ENCODE measurements around the gene TRAF7. TPM values are rescaled to one million over a fixed set of nuclear protein-coding genes. Genes with fewer than 3 reads are reported as not detected.
"Not testable (repeated sequence)": the region's sequence is repeated elsewhere in the genome, so short reads cannot be mapped to it uniquely, and the experiment has no call there.

Gene TRAF7
- total RNA-seq, 1 donor from 2014 or later, result 82.2 TPM

- H3K9me3 Mint-ChIP-seq, result no peaks in the 10 kb centered on the region
Measured at GRCh38 chr16:2122429-2122828, 33.2 kb upstream of the TRAF7 start.

GRCh38 chr16:2122934-2123683 is 32.5 kb upstream of the TRAF7 start:
- peaks cover 15% of the 10 kb centered on the region for H3K4me1 Mint-ChIP-seq
- DNase-seq (ENCODE audit: low read depth, low spot score); H3K4me3 Mint-ChIP-seq; H3K27ac Mint-ChIP-seq (ENCODE audit: unreplicated experiment); H3K27me3 Mint-ChIP-seq (ENCODE audit: low read depth); H3K36me3 Mint-ChIP-seq (ENCODE audit: low read depth); H3K9me3 Mint-ChIP-seq: not testable (repeated sequence)

More at GRCh38 chr16:2122429-2122828, 33.2 kb upstream of the TRAF7 start:
- Mint-ChIP-seq H3K27ac (ENCODE audit: unreplicated experiment) (no peak overlapping the region), H3K36me3 (ENCODE audit: low read depth) (no peaks in the 10 kb centered on the region), H3K4me1 (peaks cover 15% of the 10 kb centered on the region), H3K27me3 (ENCODE audit: low read depth) (no peaks in the 10 kb centered on the region), H3K4me3 (no peak overlapping the region)
- DNase-seq (ENCODE audit: low read depth, low spot score), result no peak
- TF ChIP-seq CTCF (conservative IDR thresholded peaks at IDR 0.05), result no peak

GRCh38 chr16:2123706-2124376 is 31.7 kb upstream of the TRAF7 start:
- not testable (repeated sequence) for H3K36me3 Mint-ChIP-seq (ENCODE audit: low read depth); H3K4me3 Mint-ChIP-seq; H3K27me3 Mint-ChIP-seq (ENCODE audit: low read depth); H3K9me3 Mint-ChIP-seq; H3K27ac Mint-ChIP-seq (ENCODE audit: unreplicated experiment); DNase-seq (ENCODE audit: low read depth, low spot score)
- peaks cover 19% of the 10 kb centered on the region for H3K4me1 Mint-ChIP-seq

GRCh38 chr16:2124377-2124693 is 31.2 kb upstream of the TRAF7 start:
- not testable (repeated sequence) for H3K27ac Mint-ChIP-seq (ENCODE audit: unreplicated experiment); H3K27me3 Mint-ChIP-seq (ENCODE audit: low read depth); H3K4me3 Mint-ChIP-seq; H3K36me3 Mint-ChIP-seq (ENCODE audit: low read depth); H3K9me3 Mint-ChIP-seq; DNase-seq (ENCODE audit: low read depth, low spot score)
- H3K4me1 Mint-ChIP-seq, result peaks cover 19% of the 10 kb centered on the region

- H3K4me1 Mint-ChIP-seq, result peaks cover 19% of the 10 kb centered on the region
- peak; percentile 37 for DNase-seq (ENCODE audit: low read depth, low spot score)
- peak overlapping the region; percentile 94 for H3K27ac Mint-ChIP-seq (ENCODE audit: unreplicated experiment)
- H3K4me3 Mint-ChIP-seq, result peak overlapping the region; percentile 74
- not testable (repeated sequence) for H3K36me3 Mint-ChIP-seq (ENCODE audit: low read depth); H3K9me3 Mint-ChIP-seq; H3K27me3 Mint-ChIP-seq (ENCODE audit: low read depth)
Measured at GRCh38 chr16:2124694-2125444, 30.7 kb upstream of the TRAF7 start.

- not testable (repeated sequence) for DNase-seq (ENCODE audit: low read depth, low spot score); H3K27me3 Mint-ChIP-seq (ENCODE audit: low read depth); H3K36me3 Mint-ChIP-seq (ENCODE audit: low read depth); H3K9me3 Mint-ChIP-seq
- H3K4me1 Mint-ChIP-seq, result peaks cover 19% of the 10 kb centered on the region
- H3K27ac Mint-ChIP-seq (ENCODE audit: unreplicated experiment), result peak overlapping the region; percentile 94
- H3K4me3 Mint-ChIP-seq, result peak overlapping the region; percentile 74
Measured at GRCh38 chr16:2125609-2126008, 30.0 kb upstream of the TRAF7 start.

- not testable (repeated sequence) for H3K36me3 Mint-ChIP-seq (ENCODE audit: low read depth); H3K27me3 Mint-ChIP-seq (ENCODE audit: low read depth); H3K4me3 Mint-ChIP-seq; DNase-seq (ENCODE audit: low read depth, low spot score); H3K27ac Mint-ChIP-seq (ENCODE audit: unreplicated experiment); H3K9me3 Mint-ChIP-seq
- H3K4me1 Mint-ChIP-seq, result peaks cover 19% of the 10 kb centered on the region
Measured at GRCh38 chr16:2126161-2126743, 29.3 kb upstream of the TRAF7 start.

GRCh38 chr16:2126928-2127556 is 28.5 kb upstream of the TRAF7 start:
- not testable (repeated sequence) for DNase-seq (ENCODE audit: low read depth, low spot score); H3K36me3 Mint-ChIP-seq (ENCODE audit: low read depth); H3K27me3 Mint-ChIP-seq (ENCODE audit: low read depth); H3K9me3 Mint-ChIP-seq
- Mint-ChIP-seq H3K4me1 (peaks cover 19% of the 10 kb centered on the region), H3K27ac (ENCODE audit: unreplicated experiment) (peak overlapping the region; percentile 27), H3K4me3 (peak overlapping the region; percentile 41)

- not testable (repeated sequence) for H3K27ac Mint-ChIP-seq (ENCODE audit: unreplicated experiment); H3K4me3 Mint-ChIP-seq; DNase-seq (ENCODE audit: low read depth, low spot score); H3K36me3 Mint-ChIP-seq (ENCODE audit: low read depth); H3K27me3 Mint-ChIP-seq (ENCODE audit: low read depth); H3K9me3 Mint-ChIP-seq
- peaks cover 19% of the 10 kb centered on the region for H3K4me1 Mint-ChIP-seq
Measured at GRCh38 chr16:2127630-2128280, 27.8 kb upstream of the TRAF7 start.

GRCh38 chr16:2129251-2129650 is 26.3 kb upstream of the TRAF7 start:
- DNase-seq (ENCODE audit: low read depth, low spot score); H3K9me3 Mint-ChIP-seq; H3K27me3 Mint-ChIP-seq (ENCODE audit: low read depth); H3K36me3 Mint-ChIP-seq (ENCODE audit: low read depth); H3K27ac Mint-ChIP-seq (ENCODE audit: unreplicated experiment); H3K4me3 Mint-ChIP-seq: not testable (repeated sequence)
- H3K4me1 Mint-ChIP-seq, result peaks cover 19% of the 10 kb centered on the region

GRCh38 chr16:2129890-2130447 is 25.6 kb upstream of the TRAF7 start:
- not testable (repeated sequence) for H3K27ac Mint-ChIP-seq (ENCODE audit: unreplicated experiment); H3K9me3 Mint-ChIP-seq; H3K4me3 Mint-ChIP-seq; H3K36me3 Mint-ChIP-seq (ENCODE audit: low read depth); H3K27me3 Mint-ChIP-seq (ENCODE audit: low read depth); DNase-seq (ENCODE audit: low read depth, low spot score)
- H3K4me1 Mint-ChIP-seq, result peaks cover 17% of the 10 kb centered on the region
